Astrocyte (in vitro differentiated cells and primary cell): Measurements from ENCODE around the gene PJVK.

ENCODE experiments used
- EZH2 ChIP-seq: IDR thresholded peaks from 2 replicates; pipeline ENCODE4 v1.6.1; 2012; ENCODE audit warnings: mild to moderate bottlenecking, low read length, inconsistent platforms; ENCODE audit not compliant: insufficient read depth
- TF ChIP-seq, protein P1 (sequence below): IDR thresholded peaks from 2 replicates; pipeline ENCODE4 v1.5.1; 2011; ENCODE audit warnings: low read depth, mild to moderate bottlenecking, inconsistent platforms, low read length, moderate library complexity; ENCODE audit not compliant: insufficient read depth

DNA sequence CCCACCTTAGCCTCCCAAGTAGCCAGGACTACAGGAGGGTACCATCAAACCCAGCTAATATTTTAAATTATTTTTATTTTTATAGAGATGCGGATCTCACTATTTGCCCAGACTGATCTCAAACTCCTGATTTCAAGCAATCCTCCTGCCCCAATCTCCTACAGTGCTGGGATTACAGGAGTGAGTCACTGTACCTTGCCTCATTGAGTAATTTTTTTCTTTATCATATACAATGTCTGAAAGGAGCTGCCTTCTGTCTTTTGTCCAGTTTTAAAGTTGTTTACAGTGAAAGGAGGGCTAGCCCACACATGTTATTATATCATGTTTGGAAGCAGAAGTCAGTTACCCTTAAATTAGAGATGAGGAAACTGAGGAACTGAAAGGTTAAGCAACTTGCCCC is 32.8 kb upstream of the PJVK start:
- TF ChIP-seq, protein P1, sequence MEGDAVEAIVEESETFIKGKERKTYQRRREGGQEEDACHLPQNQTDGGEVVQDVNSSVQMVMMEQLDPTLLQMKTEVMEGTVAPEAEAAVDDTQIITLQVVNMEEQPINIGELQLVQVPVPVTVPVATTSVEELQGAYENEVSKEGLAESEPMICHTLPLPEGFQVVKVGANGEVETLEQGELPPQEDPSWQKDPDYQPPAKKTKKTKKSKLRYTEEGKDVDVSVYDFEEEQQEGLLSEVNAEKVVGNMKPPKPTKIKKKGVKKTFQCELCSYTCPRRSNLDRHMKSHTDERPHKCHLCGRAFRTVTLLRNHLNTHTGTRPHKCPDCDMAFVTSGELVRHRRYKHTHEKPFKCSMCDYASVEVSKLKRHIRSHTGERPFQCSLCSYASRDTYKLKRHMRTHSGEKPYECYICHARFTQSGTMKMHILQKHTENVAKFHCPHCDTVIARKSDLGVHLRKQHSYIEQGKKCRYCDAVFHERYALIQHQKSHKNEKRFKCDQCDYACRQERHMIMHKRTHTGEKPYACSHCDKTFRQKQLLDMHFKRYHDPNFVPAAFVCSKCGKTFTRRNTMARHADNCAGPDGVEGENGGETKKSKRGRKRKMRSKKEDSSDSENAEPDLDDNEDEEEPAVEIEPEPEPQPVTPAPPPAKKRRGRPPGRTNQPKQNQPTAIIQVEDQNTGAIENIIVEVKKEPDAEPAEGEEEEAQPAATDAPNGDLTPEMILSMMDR: no peak
- no peak for TF ChIP-seq EZH2
